Stimulated activated CD4-positive, alpha-beta T cell treated with anti-CD3 and anti-CD28 coated beads, Interleukin-12 subunit alpha, Interleukin-12 subunit beta, amount 100 ng/mL, for 48 hours (primary cell): ENCODE results near the gene TRIO.

Source experiments
- DNase-seq, 3 donors: peaks; one replicate each; pipeline ENCODE4 v3.0.0-alpha.2; 2020; ENCODE audit warnings: low read depth in 2 of 3, low spot score in 1 of 3

TRIO gene

DNA sequence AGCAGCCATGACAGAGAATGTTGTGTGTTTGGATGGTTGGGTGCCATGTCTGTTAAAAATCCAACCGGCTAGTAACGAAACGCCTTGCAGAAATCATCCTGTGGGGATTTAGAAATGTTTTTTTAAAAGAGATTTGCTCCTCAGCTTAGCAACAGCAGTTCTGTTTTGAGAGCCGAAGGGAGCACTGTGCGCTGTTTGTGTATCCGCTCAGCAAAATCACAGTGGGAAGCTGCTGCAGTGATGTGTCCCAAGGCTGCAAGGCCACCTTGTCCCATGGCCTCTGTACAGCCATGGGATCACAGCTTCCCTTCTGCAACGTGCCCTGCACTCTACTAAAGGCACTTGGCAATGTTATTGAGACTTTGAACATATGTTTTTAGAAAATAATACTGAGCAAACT is 40.9 kb downstream of the TRIO start:
- DNase-seq = no peak

DNA sequence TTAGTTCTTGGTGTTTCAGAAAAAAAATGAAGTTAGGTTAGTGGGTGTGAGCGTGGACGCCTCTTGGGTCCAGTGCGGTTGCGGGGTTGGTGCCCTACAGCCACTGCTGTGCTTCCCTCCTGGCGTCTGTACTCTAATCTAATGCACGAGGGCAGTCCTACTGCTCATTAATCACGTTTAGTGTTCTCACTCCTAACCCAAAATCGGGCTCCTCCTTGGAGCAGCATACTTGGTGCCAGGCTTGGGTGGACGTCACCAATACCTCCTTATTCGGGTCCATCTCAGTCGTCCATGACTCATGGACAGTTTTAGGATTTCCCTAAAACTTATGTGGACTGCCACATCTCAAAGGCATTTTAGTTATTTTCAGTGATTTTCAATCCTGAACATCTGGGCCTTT is 41.6 kb downstream of the TRIO start:
- no peak for DNase-seq

DNA sequence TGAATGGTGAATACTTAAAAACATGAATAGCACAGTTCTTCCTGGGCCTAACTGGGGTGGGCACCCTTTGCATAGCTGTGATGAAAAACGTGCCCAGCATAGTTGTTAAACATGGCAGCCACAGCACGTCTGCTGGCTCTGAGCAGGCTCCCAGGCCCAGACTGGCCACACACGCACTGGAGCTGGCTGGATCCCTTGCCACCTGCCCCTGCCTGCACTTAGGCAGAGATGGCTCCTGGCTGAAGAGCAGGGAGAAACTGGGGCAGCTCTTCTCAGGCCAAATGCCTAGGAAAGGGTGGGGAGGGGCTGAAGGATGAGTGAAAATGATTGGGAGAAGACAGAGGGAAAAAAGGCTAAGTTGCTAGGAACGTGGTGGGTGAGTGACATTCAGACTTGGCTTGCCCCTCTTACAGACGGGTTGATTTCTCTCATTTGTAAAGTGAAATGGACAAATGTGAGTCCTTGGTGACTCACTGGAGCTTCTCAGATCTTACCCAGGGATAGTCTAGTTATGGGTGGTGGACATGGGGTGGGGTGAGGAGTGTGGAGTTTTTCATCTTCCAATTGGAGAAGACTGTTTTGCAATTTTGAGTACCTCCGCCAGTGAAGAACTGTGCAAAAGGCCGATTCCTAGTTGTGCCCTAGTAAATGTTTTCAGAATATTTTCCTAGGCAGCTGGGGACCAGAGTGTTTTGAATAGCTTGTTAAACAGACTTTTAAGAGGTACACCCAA is 42.4 kb downstream of the TRIO start:
- no peak for DNase-seq

DNA sequence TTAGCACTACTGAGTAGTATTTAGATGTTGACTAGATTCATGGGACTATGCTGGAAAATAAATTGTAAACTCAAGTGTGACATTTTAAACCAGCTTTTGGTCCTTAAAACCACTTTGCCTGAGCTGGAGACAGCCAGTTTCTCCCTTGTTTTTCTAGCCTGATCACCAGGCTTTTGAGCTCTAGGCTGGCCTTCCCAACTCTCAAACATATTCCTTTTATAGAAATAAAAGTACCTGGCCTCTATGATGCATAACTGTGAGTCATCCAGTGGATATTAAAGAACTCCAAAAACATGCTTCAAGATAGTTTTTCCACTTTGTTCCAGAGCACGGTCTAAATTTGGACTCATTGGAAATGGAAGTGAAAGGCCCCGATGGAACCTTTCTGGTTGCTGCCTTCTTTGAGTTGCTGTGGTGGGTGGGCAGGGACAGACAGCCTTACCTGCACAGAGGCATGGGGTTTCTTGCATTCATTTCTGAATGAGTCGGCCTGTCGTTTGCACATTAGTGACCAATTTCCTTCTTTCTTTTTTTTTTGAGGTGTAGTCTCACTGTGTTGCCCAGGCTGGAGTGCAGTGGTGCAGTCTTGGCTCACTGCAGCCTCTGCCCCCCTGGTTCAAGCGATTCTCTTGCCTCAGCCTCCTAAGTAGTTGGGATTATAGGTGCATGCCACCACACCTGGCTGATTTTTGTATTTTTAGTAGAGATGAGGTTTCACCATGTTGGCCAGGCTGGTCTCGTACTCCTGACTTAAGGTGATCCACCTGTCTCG is 43.1 kb downstream of the TRIO start:
- DNase-seq = no peak

DNA sequence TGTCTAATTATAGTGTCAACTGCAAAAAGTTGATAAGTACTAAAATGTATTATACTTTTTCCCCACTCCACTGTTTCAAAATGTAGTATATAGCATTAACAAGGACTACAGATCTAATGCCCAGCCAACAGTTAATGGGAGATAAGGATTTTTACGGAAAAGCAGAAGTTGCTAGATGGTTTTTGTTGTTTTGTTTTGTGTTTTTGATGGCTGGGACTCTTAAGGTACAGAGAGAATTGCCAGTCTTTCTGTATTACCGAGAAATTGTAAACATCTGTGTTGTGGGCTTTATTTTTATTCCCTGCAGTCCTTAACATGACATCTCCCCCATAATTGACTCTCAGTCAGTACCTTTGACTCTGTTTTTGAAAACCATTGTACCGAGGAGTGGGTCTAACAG is 44.0 kb downstream of the TRIO start:
- no peak for DNase-seq

DNA sequence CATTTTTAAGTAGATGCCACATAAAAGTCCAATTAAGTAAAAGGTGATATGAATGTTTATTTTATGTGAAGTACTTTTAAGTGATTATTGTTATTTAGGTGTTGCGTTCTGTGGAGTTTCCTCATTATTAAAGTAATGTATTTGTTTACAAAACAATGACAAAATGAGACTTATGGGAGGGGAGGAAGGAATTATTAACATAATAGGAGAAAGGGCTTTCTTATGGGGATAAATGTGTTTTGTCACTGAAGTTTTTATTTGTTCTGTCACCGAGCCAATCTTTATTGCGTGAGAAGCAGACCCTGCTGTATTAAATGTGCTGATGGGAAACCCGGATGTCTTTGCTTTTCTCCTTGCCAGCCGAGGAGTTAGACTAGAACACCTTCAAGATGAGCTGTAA is 44.5 kb downstream of the TRIO start:
- DNase-seq = no peak

DNA sequence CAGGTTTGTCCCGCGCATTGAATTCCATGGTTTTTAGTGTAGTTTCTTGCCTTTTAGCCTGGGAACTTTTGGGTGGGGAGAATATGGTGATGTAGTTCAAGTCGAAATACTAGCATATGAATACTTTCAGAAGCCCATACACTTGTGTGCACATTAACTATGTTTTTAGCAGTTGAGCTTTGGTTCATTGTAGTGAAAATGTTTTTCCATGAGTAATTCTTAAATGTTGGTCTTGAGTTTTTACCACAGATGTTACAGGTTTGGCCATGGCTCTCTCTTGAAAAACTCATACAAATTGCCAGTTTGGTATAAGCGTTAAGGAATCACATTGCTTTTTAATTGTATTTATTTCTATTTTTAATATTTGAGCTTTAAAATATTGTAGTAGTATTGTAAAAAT is 45.6 kb downstream of the TRIO start:
- no peak for DNase-seq

DNA sequence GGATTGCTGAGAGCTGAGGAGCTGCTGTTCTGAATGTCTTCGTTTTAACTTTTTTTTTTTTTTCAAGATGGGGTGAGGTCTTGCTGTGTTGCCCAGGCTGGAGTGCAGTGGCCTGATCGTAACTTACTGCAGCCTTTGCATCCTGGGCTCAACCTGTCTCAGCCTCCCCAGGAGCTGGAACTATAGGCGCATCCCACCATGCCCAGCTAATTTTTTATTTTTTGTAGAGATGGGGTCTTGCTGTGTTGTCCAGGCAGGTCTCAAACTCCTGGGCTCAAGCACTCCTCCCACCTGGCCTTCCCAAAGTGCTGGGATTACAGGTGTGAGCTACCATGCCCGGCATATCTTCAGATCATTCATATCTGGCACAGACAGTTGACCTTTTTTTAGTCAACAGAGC is 46.5 kb downstream of the TRIO start:
- no peak for DNase-seq

DNA sequence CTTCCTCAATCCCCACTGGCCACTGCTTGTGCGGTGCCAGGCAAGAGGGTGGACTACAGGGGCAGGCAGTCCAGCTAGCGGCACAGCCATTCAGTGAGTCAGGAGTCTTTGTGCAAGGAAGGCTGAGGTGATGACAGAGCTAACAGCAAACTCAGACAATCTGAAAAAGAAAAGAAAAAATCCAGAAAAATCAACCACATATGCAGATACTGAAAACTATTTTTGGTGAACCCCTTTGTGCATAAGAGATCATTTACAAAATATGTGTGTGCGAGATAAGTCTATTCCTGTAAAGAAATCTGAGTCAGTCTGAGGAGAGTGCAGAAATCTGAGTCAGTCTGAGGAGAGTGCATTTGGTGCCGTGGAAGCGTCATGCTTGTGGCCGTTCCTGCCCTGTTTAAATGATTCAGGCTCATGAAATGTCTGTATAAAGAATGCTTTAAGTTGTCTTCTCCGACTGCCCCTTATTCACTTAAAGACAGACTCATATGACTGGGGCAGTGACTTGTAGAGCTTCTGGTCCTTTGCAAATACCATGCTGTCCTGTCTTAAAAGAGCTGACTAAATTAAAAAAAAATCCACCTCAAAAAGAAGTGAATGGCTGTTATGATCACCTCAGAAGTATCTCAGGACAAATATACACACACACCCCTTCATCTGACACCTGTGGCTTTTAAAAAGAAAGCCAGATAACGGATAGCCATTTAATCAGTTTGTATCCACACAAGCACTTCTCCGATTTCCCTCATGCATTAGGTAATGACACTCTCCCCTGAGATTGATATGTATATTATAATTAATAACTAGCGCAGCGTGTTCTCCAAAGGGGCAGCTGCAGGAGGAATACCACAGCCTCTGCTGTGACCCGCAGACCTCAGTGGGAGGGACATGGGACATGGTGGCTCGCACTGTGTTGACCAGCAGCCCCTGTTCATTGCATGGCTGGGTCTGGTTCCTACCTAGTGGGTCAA is 47.3 kb downstream of the TRIO start:
- DNase-seq = no peak

DNA sequence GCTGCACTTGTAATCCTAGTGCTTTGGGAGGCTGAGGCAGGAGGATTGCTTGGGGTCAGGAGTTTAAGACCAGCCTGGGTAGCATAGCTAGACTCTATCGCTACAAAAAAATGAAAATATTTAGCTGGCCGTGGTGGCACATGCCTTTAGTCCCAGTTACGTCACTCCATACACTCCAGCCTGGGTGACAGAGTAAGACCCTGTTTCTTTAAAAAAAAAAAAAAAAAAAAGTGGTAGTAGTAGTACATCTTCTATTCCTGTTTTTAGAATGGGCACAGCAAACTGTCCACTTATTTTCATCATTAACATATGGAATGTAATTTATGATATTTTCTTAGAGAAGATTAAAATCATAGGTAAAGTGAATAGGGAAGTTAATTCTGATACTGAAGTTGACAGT is 48.2 kb downstream of the TRIO start:
- no peak for DNase-seq

DNA sequence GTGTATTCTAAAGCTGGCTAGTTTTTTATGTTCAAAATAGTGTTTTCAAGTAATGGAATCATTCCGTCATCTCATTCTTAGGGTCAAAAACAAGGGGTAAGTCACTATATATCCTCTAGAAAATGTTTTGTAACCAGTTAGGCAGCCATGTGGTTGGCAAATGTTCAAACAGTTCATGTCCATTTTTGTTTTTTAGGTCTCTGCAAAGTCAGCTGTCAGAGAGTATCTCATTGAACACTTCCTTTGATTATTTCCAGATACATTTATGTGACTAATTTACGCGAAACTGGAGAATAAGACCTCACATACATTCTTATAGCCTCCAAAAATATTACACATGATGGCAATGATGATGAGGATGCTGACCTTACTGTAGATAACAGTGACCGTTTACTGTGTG is 50.4 kb downstream of the TRIO start:
- no peak for DNase-seq

DNA sequence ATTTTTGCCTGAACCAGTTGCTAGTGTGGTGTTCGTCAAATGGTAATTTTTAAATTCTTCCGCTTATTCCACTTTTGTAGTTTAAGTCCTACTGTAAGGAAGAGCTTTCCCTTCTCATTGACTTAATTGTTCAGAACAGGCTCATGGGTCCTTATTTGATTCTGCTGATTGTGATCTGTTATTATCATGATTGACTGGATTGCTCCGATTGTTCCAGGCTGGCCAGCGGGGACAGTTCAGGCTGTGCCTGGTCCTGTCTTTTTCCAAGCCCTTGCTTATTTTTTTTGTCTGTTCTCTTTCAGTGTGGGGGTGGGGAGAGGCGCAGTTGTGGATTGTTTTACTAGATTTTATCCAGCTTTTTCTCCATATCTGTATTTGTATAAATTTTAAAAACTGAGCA is 52.4 kb downstream of the TRIO start:
- no peak for DNase-seq

DNA sequence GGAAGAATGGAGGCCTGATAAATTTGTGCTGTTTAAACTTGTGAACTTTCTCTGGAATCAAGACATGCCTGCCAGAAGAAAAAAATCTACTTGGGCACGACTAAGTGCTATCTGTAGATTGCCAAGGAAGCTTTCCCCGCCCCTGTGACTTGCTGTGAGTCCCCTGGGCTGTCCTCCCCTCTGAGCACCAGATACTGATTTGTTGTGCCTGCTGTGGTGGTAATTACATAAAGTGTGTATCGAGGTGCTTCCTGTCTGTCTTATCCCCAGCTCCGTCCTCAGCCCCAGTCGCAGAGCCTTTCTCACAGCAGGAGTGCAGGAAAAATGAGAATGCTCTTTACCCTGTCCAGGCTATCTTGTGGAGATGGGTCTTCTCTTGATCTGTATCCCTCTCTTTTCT is 53.9 kb downstream of the TRIO start:
- DNase-seq = no peak

DNA sequence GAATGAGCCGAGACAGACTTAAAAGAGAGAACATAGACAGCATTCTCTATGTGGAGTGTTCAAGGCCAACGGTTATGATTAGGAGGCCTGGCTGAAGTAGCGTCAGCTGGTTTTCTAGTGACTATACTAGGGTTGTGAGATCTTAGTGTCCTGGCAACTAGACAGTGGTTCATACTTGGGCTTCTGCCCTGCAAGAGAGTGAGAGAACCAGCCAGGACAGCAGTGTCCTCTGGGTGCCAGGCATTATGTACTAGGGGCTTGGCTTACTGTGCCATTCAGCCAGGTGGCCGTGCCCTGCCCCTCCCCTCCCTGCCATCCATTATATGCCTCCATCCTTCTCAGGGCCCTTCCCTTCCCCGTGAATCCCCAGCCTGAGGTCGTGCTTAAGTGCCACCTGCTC is 56.8 kb downstream of the TRIO start:
- DNase-seq = no peak

DNA sequence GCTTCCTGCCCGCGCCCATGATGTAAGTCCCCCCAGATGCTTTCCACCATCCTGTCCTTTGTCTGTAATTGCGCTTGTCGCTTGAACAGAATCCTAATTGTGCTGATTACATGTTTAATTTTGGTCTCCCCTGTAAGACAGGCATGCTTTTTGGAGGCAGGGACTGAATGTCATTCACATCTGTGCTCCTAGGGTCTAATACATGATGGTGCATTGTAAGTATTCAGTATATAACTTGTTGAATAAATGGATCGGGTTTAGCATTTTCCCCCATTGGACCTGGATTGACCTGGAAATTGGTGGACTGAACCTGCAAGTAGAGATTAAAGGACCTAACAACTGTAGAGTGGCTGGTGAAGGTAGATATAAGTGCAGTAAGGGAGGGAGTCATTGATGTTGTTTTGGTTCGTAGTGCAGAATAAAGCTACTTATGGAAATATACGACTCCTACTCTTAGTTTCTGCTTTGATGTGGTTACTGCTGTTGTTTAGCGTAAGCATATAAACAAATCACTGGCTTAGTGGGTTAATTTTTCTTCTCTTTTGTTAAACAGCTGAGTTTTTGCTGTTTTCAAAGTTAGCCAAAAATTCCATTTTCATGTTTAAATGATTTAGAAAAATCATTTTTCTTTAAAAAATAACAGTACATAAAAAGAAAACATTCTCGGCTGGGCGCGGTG is 57.3 kb downstream of the TRIO start:
- no peak for DNase-seq

DNA sequence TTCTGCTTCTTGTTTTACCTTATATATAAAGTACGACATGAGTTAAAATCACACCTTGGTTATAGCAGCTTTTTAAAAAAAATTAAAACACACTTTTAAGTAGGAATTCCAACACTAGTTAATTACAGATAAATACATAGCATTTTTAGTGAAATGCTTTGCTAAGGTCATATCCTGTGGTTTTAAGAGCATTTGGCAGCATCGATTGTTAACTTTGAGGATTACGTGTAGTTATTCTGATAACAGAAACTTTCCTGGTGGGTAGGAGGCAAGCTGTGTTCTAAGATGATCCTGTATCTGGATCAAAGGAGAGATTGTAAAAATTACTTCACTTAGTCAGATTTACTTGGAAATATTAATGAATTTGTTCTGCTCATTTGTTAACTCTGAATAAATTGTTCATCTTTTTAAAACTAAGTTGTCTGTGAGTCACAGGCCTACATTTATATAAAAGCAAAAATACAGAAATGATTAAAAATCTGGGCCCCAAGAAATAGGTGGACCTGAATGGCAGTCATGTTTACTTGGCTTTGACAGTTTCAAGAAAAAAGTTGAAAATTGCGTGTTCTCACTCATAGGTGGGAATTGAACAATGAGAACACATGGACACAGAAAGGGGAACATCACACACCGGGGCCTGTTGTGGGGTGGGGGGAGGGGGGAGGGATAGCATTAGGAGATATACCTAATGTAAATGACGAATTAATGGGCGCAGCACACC is 58.3 kb downstream of the TRIO start:
- no peak for DNase-seq

DNA sequence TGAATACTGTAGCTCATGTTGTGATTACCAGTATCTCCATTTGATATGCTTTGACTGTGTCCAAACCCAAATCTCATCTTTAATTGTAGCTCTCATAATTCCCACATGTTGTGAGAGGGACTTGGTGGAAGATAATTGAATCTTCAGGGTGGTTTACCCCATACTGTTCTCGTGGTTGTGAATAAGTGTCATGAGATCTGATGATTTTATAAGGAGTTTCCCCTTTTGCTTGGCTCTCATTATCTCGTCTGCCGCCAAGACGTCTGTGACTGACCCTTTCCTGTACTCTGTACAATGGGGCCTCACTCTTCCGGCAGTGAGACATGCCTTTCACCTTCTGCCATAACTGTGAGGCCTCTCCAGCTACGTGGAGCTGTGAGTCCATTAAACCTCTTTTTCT is 59.3 kb downstream of the TRIO start:
- DNase-seq = no peak

DNA sequence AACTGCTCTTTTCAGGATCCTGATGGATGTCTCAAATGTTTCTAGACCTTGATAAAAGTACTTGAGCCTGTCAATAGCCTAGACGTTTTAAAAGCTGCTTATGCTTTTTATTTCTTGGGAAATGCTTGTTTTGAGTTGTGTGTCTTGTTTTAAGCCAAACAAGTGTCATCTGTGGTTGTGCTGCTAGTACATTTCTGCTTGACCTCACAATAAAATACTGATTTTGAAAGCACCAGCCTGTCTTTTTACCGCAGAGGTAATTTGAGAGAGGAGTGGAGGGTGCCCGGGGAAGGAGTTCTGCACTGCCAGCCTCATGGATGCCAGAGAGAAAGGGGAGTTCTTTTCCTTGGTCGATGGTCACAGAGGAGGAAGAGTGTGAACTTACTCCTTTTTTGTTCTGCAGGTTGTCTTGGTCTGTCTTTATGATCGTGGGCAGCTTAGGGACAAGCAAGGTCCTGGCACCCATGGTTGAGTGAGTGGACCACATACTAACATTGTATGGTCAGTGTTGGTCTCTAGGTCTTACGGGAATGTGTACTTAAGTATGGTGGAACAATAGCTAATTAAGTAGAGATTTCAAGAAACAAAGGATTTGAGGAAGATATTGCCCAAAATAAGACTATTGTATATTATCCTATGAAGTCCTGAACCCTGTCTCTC is 61.0 kb downstream of the TRIO start:
- no peak for DNase-seq

DNA sequence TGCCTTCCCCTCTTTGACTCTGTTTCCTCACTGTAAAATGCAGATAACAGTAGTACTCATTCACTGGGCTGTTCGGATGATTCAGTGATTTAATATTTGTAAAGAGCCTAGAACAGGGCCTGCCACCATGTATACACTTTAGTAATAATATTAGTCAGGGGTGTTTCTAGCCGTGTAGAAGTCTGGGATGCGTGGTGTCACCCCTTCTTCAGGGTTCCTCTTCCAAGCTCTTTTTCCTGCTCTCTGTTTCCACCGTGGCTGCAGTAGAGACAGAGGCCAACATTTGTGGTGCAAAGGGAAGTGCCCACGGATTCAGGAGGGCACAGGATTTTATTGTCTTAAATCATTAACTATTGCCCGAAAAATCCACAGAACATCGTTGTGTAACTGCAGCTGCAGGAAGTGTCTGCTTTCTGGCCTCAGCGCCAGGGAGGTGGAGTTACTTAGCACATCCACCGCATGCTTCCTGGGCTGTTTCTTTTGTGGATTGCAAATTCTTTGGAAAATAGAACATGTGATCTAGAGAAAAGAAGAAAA is 61.7 kb downstream of the TRIO start:
- no peak for DNase-seq
